Endothelial cell of umbilical vein (primary cell): Measurements from ENCODE around the gene HCN2.

Experiments used
- EZH2 ChIP-seq: IDR thresholded peaks from 2 replicates; pipeline ENCODE4 v1.6.1; 2012; ENCODE audit warnings: borderline replicate concordance, low read depth, mild to moderate bottlenecking, moderate library complexity, low read length, inconsistent platforms; ENCODE audit not compliant: severe bottlenecking
- GATA2 ChIP-seq: IDR thresholded peaks from 2 replicates; pipeline ENCODE4 v1.7.0; 2011; ENCODE audit warnings: low read depth, mild to moderate bottlenecking, moderate library complexity, mixed read lengths, low read length; ENCODE audit not compliant: insufficient read length, insufficient read depth
- JUN ChIP-seq: IDR thresholded peaks from 2 replicates; pipeline ENCODE4 v1.6.1; 2011; ENCODE audit warnings: borderline replicate concordance, low read depth; ENCODE audit not compliant: insufficient read length, insufficient read depth
- MYC ChIP-seq: IDR thresholded peaks from one replicate; pipeline ENCODE4 v1.6.1; 2011; ENCODE audit warnings: mild to moderate bottlenecking, low read depth, low read length
- POLR2A ChIP-seq: IDR thresholded peaks from 2 replicates; pipeline ENCODE4 v1.6.1; 2012; ENCODE audit warnings: low read depth, mild to moderate bottlenecking, control low read depth, low read length
- POLR2AphosphoS5 ChIP-seq: IDR thresholded peaks from 2 replicates; pipeline ENCODE4 v1.6.1; 2012; ENCODE audit warnings: low read depth, mild to moderate bottlenecking, control low read depth, low read length, moderate library complexity; ENCODE audit not compliant: insufficient read depth
- TF ChIP-seq, protein P1 (sequence below), 2 donors: IDR thresholded peaks; 1 replicate in 1 of 2; 2 replicates in 1 of 2; pipeline ENCODE4 v1.5.1; 2011; ENCODE audit warnings: low read length in 2 of 2, mild to moderate bottlenecking in 2 of 2, moderate library complexity in 2 of 2, control low read depth in 1 of 2, inconsistent platforms in 1 of 2, low read depth in 1 of 2; ENCODE audit not compliant: insufficient read depth in 1 of 2; ENCODE audit errors: extremely low read depth in 1 of 2
- TF ChIP-seq, protein P2 (sequence below): IDR thresholded peaks from 2 replicates; pipeline ENCODE4 v1.6.1; 2011; ENCODE audit not compliant: insufficient read depth, insufficient read length

DNA sequence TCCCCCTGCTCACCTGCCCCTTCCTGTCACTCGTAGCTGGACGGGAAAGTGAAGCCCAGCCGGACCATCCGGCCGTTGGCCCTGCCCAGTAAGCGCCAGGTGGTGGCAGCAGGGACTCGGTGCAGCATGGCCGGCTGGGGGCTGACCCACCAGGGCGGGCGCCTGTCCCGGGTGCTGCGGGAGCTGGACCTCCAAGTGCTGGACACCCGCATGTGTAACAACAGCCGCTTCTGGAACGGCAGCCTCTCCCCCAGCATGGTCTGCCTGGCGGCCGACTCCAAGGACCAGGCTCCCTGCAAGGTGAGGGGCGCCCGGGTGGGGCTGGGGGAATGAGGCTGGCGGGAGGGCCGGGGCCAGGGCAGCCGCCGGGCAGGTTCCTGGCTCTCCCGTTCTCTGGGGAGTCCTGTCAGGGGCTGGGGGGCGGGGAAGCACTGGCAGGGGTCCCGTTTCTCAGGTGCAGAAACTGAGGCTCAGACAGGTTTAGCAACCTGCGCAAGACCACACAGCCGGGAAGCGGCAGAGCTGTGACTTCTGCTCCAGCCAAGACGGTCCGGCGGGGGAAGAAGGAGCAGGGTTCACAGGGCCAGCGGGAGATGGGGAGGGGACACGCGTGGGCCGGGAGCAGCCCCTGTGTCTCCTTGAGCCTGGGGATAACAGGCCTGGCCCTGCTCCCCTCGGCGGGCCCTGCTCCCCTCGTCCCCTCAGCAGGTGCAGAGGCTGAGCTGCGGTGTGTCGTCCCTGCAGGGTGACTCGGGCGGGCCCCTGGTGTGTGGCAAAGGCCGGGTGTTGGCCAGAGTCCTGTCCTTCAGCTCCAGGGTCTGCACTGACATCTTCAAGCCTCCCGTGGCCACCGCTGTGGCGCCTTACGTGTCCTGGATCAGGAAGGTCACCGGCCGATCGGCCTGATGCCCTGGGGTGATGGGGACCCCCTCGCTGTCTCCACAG is 40.5 kb upstream of the HCN2 start:
- TF ChIP-seq, protein P1, sequence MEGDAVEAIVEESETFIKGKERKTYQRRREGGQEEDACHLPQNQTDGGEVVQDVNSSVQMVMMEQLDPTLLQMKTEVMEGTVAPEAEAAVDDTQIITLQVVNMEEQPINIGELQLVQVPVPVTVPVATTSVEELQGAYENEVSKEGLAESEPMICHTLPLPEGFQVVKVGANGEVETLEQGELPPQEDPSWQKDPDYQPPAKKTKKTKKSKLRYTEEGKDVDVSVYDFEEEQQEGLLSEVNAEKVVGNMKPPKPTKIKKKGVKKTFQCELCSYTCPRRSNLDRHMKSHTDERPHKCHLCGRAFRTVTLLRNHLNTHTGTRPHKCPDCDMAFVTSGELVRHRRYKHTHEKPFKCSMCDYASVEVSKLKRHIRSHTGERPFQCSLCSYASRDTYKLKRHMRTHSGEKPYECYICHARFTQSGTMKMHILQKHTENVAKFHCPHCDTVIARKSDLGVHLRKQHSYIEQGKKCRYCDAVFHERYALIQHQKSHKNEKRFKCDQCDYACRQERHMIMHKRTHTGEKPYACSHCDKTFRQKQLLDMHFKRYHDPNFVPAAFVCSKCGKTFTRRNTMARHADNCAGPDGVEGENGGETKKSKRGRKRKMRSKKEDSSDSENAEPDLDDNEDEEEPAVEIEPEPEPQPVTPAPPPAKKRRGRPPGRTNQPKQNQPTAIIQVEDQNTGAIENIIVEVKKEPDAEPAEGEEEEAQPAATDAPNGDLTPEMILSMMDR (IDR thresholded peaks at IDR 0.05; ENCODE audit: extremely low read depth in 1 of 2, insufficient read depth in 1 of 2, low read depth in 1 of 2, low read length in 2 of 2), result no peak
- TF ChIP-seq POLR2A, result no peak
- no peak for TF ChIP-seq EZH2
- TF ChIP-seq, protein P2, sequence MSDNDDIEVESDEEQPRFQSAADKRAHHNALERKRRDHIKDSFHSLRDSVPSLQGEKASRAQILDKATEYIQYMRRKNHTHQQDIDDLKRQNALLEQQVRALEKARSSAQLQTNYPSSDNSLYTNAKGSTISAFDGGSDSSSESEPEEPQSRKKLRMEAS, result no peak
- TF ChIP-seq POLR2AphosphoS5, result no peak
- no peak for TF ChIP-seq JUN
- no peak for TF ChIP-seq GATA2
- no peak for TF ChIP-seq MYC
